Sigmoid colon (tissue), 4 donors: ENCODE results near the gene NDUFB6.

Experiments used
- CTCF ChIP-seq, 4 experiments: fragments of 450-650 bp in 3 of 4; fragments of 200-600 bp in 1 of 4; IDR thresholded peaks; one replicate each; pipeline ENCODE4 v1.5.1; 2016 to 2019; ENCODE audit warnings: antibody characterized with exemption in 4 of 4, mild to moderate bottlenecking in 3 of 4, moderate library complexity in 2 of 4
- POLR2AphosphoS5 ChIP-seq, 4 donors: sonication (generic); formaldehyde crosslinking; IDR thresholded peaks; one replicate each; pipeline ENCODE4 v1.6.1; 2017; ENCODE audit warnings: antibody characterized with exemption in 4 of 4

- no peak for TF ChIP-seq CTCF (IDR thresholded peaks at IDR 0.05)
- TF ChIP-seq POLR2AphosphoS5 (IDR thresholded peaks at IDR 0.05): peak; percentile 79 to 88 (median 84)
Measured at GRCh38 chr9:32552172-32552872, 20.6 kb downstream of the NDUFB6 start, which contains the start of the genes SMIM27 and TOPORS.
